ENCODE data around the gene AGO4. TPM values are rescaled to one million over a fixed set of nuclear protein-coding genes. Genes with fewer than 3 reads are reported as not detected.

AGO4 gene
- total RNA-seq, 1 donor from 2014 or later = 14.4 TPM

DNA sequence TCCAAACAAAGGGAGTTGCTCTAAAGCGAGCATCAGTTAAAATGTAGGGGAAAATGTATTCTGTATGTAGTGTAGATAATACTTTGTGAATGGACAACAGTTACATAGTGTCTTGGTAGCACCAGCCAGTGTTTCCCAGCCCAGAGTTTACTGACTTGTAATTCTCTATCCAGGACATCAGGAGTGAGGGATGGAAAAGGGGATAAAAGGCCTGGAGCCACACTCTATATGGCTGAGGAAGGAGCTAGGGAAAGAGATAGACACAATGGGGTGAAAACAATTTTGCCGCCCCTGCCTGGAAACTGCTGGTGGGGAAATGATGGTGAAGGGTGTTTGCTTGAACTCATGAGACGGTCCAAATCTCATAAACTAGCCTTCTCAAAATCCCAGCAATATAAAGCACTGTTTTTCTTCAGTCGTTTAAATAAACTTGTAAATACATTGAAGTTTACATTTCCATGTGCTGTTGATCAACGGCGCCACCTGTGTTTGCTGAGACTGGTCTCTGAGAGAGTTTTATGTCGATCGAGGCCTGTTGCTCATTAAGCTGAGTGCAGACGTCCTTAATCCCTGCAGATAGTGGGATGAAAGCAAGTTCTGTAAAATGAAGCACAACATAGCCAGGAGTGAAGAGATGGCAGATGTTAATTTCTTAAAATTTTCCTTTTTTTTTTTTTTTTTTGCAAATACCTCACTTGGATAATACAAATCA is 47.3 kb downstream of the AGO4 start:
- ATAC-seq (ENCODE audit: low read depth) (no peak), DNase-seq (no peak)
- H3K4me1 Mint-ChIP-seq = no peaks in the 10 kb centered on the region
- intact Hi-C loops (cut with micrococcal nuclease) = loop anchor here (5.0 to 10.0 kb wide), 2 partner anchors 230 to 277 kb away; partner anchors contain the start of genes ADPRS and TEKT2
- no peak overlapping the region for H3K27ac Mint-ChIP-seq
- TF ChIP-seq, protein P1, sequence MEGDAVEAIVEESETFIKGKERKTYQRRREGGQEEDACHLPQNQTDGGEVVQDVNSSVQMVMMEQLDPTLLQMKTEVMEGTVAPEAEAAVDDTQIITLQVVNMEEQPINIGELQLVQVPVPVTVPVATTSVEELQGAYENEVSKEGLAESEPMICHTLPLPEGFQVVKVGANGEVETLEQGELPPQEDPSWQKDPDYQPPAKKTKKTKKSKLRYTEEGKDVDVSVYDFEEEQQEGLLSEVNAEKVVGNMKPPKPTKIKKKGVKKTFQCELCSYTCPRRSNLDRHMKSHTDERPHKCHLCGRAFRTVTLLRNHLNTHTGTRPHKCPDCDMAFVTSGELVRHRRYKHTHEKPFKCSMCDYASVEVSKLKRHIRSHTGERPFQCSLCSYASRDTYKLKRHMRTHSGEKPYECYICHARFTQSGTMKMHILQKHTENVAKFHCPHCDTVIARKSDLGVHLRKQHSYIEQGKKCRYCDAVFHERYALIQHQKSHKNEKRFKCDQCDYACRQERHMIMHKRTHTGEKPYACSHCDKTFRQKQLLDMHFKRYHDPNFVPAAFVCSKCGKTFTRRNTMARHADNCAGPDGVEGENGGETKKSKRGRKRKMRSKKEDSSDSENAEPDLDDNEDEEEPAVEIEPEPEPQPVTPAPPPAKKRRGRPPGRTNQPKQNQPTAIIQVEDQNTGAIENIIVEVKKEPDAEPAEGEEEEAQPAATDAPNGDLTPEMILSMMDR (IDR thresholded peaks at IDR 0.05) = no peak
- H3K9me3 Mint-ChIP-seq = no peaks in the 10 kb centered on the region
- no peak overlapping the region for H3K4me3 Mint-ChIP-seq
- ChIA-PET CTCF (no interaction called here), POLR2A (no interaction called here)
- peaks cover 47% of the 10 kb centered on the region for H3K36me3 Mint-ChIP-seq (ENCODE audit: low read depth)
- no peaks in the 10 kb centered on the region for H3K27me3 Mint-ChIP-seq

DNA sequence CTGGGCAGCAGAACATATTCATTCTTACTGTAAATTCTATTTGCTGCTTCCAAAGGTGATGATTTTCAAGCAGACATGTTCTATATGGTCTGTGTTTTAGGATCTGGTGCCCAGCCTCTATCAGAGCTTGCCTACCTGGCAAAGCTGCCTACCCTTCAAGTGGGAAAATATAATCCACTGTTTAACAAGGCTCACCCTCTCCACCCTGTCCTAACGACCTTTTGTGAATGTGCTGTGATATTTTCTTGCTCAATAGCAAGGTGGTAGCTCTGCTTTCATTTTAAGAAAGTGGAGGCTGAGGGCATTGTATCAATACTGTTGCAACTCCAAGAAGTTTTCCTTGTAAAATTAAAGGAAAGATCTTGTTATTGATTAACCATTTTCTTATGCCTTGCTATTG is 49.1 kb downstream of the AGO4 start:
- DNase-seq (no peak), ATAC-seq (ENCODE audit: low read depth) (no peak)
- Mint-ChIP-seq H3K27me3 (no peaks in the 10 kb centered on the region), H3K4me1 (no peaks in the 10 kb centered on the region), H3K36me3 (ENCODE audit: low read depth) (peaks cover 33% of the 10 kb centered on the region), H3K27ac (no peak overlapping the region), H3K9me3 (no peaks in the 10 kb centered on the region), H3K4me3 (no peak overlapping the region)
- ChIA-PET CTCF (no interaction called here), POLR2A (interaction anchor here (0.6 kb wide), 1 partner anchor 9 kb away, joined by 3 read pairs; no protein-coding TSS in a partner anchor)
- TF ChIP-seq, protein P1 (IDR thresholded peaks at IDR 0.05) = no peak
- intact Hi-C loops (cut with micrococcal nuclease) = loop anchor here (5.0 to 10.0 kb wide), 2 partner anchors 228 to 275 kb away; partner anchors contain the start of genes ADPRS and TEKT2

DNA sequence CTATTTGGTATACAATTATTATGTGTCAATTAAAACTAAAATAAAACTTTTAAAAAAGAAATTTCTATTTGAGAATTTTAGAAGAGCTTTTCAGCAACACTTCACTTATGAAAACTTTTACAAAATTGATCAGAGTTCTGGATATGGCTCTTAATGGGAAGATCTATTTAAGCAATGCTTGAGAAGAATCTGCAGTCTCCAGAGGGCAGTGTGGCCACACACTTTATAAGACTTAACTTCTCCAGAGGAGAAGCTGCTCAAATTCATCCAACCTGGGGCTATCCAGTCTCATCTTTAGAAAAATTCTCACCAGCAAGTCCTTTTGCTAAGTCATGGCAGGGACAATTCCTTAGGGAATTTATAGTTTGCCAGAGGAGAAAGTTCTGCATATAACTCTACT is 50.0 kb downstream of the AGO4 start:
- H3K36me3 Mint-ChIP-seq (ENCODE audit: low read depth) = peaks cover 26% of the 10 kb centered on the region
- H3K4me3 Mint-ChIP-seq = no peak overlapping the region
- no peak overlapping the region for H3K27ac Mint-ChIP-seq
- intact Hi-C loops (cut with micrococcal nuclease) = loop anchor here (5.0 to 10.0 kb wide), 2 partner anchors 227 to 274 kb away; partner anchors contain the start of genes ADPRS and TEKT2
- TF ChIP-seq, protein P1 (IDR thresholded peaks at IDR 0.05) = no peak
- ChIA-PET CTCF (no interaction called here), POLR2A (no interaction called here)
- ATAC-seq (ENCODE audit: low read depth) (no peak), DNase-seq (no peak)
- H3K4me1 Mint-ChIP-seq = no peaks in the 10 kb centered on the region
- H3K9me3 Mint-ChIP-seq = no peaks in the 10 kb centered on the region
- H3K27me3 Mint-ChIP-seq = no peaks in the 10 kb centered on the region

DNA sequence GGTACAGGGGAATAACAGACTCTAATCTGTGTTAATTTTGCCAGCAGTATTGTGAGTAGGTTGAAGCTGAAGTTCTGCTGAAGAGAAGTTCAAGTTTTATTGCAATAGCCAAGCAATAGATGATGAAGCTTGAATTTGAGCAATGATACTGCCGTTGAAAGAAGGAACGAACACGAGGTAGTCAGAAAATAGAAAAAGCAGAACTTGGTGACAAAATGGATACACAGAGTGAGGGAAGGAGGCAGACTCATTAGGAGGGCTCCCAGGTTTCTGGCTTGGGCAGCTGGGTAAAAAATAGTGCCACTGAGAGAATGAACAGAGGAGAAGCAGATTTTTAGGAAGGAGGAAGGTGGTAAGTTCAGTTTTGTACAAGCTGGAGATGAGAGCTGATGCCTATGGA is 52.9 kb downstream of the AGO4 start:
- intact Hi-C loops (cut with micrococcal nuclease) = no loop called here
- no peaks in the 10 kb centered on the region for H3K27me3 Mint-ChIP-seq
- H3K4me1 Mint-ChIP-seq = no peaks in the 10 kb centered on the region
- peaks cover 4% of the 10 kb centered on the region for H3K36me3 Mint-ChIP-seq (ENCODE audit: low read depth)
- no peaks in the 10 kb centered on the region for H3K9me3 Mint-ChIP-seq
- ChIA-PET CTCF (no interaction called here), POLR2A (no interaction called here)
- no peak overlapping the region for H3K4me3 Mint-ChIP-seq
- ATAC-seq (ENCODE audit: low read depth) = no peak
- H3K27ac Mint-ChIP-seq = no peak overlapping the region
- DNase-seq = no peak
- TF ChIP-seq, protein P1 (IDR thresholded peaks at IDR 0.05) = no peak

DNA sequence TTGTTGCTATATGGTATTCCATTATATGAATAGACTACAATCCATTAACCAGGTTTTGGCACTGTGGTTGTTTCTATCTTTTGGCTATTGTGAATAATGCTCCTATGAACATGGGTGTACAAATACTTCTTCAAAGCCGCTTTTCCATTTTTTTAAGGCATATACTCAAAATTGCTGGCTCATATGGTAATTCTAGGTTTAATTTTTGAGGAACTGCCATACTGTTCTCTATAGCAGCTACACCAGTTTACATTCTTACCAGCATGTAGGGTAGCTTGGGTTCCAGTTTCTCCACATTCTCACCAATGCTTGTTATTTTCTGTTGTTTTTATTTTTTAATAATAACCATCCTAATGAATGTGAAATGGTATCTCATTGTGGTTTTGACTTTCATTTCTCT is 55.3 kb downstream of the AGO4 start:
- TF ChIP-seq, protein P1 (IDR thresholded peaks at IDR 0.05) = no peak
- H3K36me3 Mint-ChIP-seq (ENCODE audit: low read depth) = no peaks in the 10 kb centered on the region
- H3K4me3 Mint-ChIP-seq = no peak overlapping the region
- no peaks in the 10 kb centered on the region for H3K27me3 Mint-ChIP-seq
- intact Hi-C loops (cut with micrococcal nuclease) = no loop called here
- H3K4me1 Mint-ChIP-seq = no peaks in the 10 kb centered on the region
- no peaks in the 10 kb centered on the region for H3K9me3 Mint-ChIP-seq
- ChIA-PET CTCF (no interaction called here), POLR2A (interaction anchor here (0.6 kb wide), 1 partner anchor 639 kb away, joined by 3 read pairs; no protein-coding TSS in a partner anchor)
- ATAC-seq (ENCODE audit: low read depth) (no peak), DNase-seq (no peak)
- no peak overlapping the region for H3K27ac Mint-ChIP-seq

Data from activated B cell treated with CpG ODN at 0.5 μM for 24 hours (primary cell).